Urothelium cell line (cell line): ENCODE data around the gene CEMIP.

Experiments
- DNase-seq: peaks from one replicate; pipeline ENCODE4 v3.0.0; 2011; ENCODE audit warnings: low spot score, mixed read lengths
- FAIRE-seq: peaks from 2 replicates; lab custom pipeline; 2011; peaks lifted over from hg19 to GRCh38; lab: Jason Lieb, UNC

The CEMIP gene

GRCh38 chr15:80778964-80779657, at the start of gene CEMIP:
TSS of gene CEMIP (plus strand) at chr15:80779370. CDS start at chr15:80873880, 94,510 bp downstream.
- peak; percentile 89 for DNase-seq

GRCh38 chr15:80730387-80730786, 48.8 kb upstream of the CEMIP start:
- no peak for FAIRE-seq
- DNase-seq = no peak

More at GRCh38 chr15:80778964-80779657, at the start of gene CEMIP:
- FAIRE-seq = no peak

GRCh38 chr15:80730926-80731325, 48.2 kb upstream of the CEMIP start:
- FAIRE-seq (no peak), DNase-seq (no peak)

- DNase-seq = no peak
- no peak for FAIRE-seq
These were observed 47.0 kb upstream of the CEMIP start for GRCh38 chr15:80732167-80732566.

GRCh38 chr15:80732818-80733217, 46.4 kb upstream of the CEMIP start:
- no peak for FAIRE-seq
- DNase-seq = no peak

- DNase-seq (no peak), FAIRE-seq (no peak)
These were observed 45.7 kb upstream of the CEMIP start for GRCh38 chr15:80733460-80733859.

GRCh38 chr15:80735344-80735743, 43.8 kb upstream of the CEMIP start:
- no peak for DNase-seq

DNA sequence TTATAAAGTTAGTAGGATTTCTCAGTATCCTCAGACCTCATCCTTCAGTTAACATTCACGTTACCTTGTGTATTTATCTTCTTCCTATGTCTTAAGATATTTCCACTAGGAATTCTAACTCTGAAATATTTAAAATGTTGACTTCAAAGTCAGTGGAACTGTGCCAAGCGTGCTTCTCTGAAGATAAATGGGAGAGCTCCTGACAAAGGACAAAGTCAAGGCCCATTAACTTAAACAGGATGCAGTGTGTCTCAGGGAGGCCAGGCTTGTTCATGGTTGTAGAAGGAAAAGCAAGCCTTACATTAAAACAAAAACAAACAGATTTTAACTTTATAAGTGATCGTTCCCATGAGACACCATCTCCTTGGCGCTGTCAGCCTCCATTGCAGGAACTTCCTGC, 42.6 kb upstream of the CEMIP start:
- DNase-seq (no peak), FAIRE-seq (no peak)

More at GRCh38 chr15:80735344-80735743, 43.8 kb upstream of the CEMIP start:
- FAIRE-seq = no peak

DNA sequence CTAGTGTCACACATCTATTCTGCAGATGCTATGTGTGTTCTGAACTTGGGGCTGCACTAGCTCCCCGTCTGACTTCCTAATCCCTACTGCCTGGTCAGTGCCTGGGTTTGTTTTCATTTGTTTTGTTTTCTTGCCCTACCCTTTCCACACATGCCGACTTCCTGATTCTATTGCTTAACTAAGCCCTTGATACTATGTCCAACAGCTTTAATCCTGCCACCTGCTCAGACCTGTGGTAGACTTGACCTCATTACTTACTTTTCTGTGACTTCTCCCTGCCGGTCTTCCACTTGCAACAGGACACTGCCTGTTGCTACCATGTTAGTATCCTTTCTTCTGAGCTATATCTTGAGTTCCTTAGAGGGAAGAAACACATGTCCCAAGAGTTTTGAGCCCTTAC, 39.3 kb upstream of the CEMIP start:
- DNase-seq (no peak), FAIRE-seq (no peak)

DNA sequence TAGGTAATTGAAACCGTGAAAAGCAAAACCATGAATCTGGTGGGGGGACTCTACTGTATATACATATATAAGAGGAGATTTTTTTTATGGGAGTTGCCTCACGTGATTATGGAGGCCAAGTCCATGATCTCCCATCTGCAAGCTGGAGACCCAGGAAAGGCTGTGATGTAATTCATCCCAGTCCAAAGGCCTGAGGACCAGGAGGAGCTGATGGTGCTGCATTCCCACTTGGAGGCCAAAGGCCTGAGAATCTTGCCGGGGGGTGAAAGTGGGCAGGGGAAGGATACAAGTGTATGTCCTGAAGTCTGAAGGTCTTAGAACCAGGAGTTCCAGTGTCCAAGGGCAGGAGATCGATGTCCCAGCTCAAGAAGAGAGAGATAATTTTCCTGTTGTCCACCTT, 37.1 kb upstream of the CEMIP start:
- DNase-seq (no peak), FAIRE-seq (no peak)

- no peak for DNase-seq
- FAIRE-seq = no peak
These were observed 35.9 kb upstream of the CEMIP start for GRCh38 chr15:80743189-80743833.

GRCh38 chr15:80744415-80744814, 34.8 kb upstream of the CEMIP start:
- no peak for FAIRE-seq
- DNase-seq = no peak

- no peak for FAIRE-seq
- DNase-seq = no peak
These were observed 34.3 kb upstream of the CEMIP start for GRCh38 chr15:80744826-80745225.

GRCh38 chr15:80745888-80746287, 33.3 kb upstream of the CEMIP start:
- no peak for DNase-seq
- FAIRE-seq = no peak

- DNase-seq (no peak), FAIRE-seq (no peak)
These were observed 31.7 kb upstream of the CEMIP start for GRCh38 chr15:80747317-80748053.

DNA sequence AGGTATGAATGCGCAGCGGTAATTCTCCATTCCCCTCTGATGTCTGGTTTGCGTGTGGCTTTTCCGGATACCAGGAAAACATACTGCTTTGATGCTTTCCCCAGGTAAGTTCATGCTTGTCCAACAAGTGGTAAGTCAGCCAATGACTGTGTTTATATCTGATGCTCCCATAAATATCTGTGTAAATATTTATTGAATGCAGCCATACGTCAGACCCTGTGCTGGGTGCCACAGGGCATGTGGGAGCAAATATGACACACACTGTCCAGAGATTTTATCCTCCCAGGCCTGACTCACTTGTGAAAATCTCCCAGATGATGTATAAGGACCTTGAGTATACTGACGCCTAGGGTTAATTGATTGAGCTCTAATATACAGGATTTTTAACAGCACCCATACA, 29.6 kb upstream of the CEMIP start:
- no peak for DNase-seq
- FAIRE-seq = no peak

GRCh38 chr15:80750575-80750974, 28.6 kb upstream of the CEMIP start:
- DNase-seq (no peak), FAIRE-seq (no peak)

DNA sequence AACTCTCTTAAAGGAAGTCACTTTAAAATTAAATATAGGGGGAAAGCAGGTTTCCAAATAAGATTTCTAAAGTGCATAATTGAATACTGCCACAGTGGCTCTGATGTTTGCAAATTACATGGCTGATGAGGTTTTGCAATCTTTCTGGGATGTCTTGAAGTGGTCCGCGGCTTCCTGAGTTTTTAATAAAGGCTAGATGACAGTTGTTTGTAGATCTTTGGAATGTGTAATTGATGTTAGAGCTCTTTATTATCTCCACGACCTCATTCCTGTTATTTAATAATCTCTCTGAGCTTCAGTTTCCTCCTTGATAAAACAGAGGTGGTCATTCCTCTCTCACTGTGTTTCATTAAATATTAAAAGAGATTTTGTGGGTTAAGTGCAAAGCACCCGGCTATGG, 27.0 kb upstream of the CEMIP start:
- FAIRE-seq = no peak

DNA sequence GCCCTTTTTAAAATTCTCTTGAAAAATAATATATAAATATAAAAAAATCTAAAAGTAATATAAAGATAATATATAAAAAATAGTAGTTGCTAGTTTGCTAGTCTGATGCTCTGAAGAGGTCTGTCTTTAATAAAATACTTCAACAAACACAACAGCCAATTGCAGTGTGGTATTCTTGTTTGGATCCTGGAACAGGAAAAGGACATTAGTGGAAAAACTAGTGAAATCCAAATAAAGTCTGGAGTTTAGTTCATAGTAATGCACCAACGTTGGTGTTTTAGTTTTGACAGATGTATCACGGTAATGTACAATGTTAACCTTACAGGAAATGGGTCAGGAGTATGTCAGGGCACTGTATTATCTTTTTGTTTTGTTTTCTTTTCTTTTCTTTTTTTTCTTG, 26.0 kb upstream of the CEMIP start:
- no peak for FAIRE-seq
- DNase-seq = no peak

More for the DNA sequence above, 27.0 kb upstream of the CEMIP start:
- no peak for DNase-seq

GRCh38 chr15:80754014-80754413, 25.2 kb upstream of the CEMIP start:
- no peak for FAIRE-seq
- DNase-seq = no peak

GRCh38 chr15:80755885-80756284, 23.3 kb upstream of the CEMIP start:
- FAIRE-seq = no peak
- DNase-seq = no peak
